GM19467 (cell line): Measurements from ENCODE around the gene SAMM50.

ENCODE experiments used
- ATAC-seq: cut with Tn5 transposase; IDR thresholded peaks from one replicate; pipeline ENCODE4 v1.9.1; 2021; ENCODE audit warnings: mild to moderate bottlenecking, moderate library complexity; ENCODE audit not compliant: unreplicated experiment

Gene SAMM50

DNA sequence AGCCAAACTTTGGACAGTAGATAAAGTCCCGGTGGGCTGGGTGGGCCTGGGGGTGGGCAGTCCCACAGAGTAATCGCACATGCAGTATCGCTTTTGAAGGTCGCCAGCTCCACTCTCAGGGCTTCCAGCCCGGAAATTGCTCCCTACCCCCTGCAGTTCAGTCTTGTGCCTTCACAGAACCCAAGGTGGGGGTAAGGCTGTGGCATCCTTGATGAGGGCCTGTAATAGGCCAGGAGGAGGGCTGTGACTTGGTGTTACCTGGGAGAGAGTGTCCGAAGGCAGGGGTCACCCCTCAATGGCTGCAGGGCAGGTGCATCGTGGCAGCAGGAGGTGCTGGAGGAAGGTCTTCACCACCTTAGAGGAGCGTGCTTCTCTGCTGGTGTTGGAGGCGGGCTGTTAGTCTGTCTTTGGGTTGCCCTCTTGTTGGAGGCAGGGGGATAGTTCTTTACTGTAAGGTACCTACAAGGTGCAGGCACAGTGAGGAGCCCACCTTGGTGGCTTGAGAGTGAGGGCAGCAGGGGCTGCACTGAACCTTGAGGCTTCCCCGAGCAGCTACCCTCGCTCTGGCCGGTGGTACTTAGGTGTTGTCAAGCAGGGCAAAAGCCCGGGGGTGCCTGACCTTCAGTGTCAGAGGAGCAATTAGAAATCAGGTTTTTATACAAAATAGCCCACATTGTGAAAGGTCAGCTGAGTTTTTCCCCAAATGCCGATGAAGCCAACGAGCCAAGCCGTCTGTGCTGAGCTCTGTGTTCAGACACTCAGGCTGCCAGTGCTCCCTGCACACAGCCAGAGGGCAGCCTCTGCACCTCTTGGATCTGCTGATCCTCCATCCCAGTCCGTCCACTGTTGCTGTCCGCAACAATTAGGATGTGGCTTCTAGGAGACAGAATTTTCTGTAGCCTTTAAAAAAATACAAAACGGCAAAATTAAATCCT lies 21.9 kb downstream of the SAMM50 start:
- ATAC-seq, result no peak

DNA sequence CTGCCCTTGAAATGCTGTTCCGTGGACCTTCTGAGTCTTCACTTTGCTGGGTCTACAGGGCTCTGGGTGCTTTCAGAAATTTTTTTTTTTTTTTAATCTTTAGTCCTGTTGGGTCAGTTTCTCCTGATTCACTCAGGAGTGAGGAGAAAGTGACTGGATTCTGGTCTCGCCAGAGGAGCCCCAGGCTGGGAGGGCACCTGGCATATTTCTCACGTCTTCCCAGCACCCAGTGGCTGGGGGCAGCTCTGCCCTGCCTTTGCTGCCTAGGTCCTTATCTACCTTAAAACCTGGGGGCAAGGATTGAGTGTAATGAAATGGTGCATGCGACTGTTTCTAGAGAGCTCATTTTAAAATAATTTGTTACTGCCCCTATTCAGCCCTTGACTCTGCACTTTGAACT lies 23.3 kb downstream of the SAMM50 start:
- no peak for ATAC-seq

DNA sequence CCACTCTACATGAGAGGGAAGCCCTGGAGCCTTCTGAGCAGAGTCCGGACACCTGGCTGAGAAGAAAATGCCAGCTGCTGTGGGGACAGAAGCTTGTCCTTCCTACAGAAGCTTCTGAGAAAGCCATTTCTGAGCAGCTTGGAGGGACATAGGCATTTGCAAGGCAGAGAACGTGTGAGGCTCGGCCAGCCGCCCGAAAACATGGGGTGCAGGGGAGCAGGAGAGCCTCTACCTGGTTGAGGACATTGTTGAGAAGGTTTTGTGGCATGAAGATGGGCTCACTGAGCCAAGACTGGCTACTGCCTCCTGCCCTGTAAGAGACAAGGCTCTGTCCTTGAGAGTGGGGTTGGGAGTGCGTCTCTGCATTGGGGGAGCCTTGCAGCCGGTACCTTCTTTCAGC lies 25.3 kb downstream of the SAMM50 start:
- no peak for ATAC-seq

DNA sequence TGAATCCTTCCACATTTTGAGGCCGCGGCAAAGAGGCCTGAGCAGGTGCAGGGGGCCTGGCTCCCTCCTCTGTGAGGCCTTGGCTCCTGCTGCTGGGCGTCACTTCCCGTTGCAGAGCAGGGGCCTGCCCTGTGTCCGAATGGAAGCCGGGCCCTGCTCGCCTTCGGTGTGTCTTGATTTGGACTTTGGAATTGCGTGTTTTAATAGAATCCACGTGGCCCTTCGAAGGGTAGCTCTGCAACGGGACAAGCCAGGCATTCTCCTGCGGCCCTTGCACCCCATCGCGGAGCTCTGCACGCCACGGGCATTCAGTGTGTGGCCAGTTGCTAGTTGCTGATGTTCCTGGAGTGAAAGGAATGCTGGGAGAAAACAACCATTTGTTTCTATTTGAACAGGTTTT lies 25.8 kb downstream of the SAMM50 start:
- no peak for ATAC-seq

DNA sequence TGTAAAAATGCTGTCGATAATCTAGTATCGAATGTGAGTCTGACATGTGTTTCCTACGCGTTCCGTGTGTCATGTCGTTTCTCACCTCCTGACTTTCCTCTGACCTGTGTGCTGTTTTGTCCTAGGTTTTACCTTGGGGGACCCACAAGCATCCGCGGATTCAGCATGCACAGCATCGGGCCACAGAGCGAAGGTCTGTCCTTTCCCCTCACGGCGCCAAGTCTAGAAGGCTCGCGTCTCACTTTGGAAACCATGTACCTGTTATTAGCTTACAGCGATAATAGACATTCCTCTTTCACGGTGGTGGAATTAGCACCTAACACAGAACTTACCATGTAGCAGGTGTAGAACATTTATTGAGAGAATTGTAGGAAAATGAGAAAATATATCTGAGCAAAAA lies 28.6 kb downstream of the SAMM50 start:
- no peak for ATAC-seq

DNA sequence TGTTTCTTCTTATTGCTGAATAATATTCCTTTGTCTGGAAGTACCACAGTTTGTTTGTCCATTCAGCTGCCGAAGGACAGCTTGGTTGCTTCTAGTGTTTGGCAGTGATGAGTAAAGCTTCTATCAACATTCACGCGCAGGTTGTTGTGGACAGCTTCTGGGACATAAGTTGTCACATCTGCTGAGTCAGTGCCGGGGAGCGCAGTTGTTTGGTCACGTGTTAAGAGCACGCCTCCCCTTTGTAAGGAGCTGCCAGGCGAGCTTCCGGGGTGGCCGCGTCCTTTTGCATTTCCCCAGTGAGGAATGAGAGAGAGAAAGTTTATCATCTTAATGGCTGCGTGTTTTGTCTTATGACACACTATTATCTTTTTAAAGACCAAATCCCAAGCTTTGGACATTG lies 30.3 kb downstream of the SAMM50 start:
- no peak for ATAC-seq

DNA sequence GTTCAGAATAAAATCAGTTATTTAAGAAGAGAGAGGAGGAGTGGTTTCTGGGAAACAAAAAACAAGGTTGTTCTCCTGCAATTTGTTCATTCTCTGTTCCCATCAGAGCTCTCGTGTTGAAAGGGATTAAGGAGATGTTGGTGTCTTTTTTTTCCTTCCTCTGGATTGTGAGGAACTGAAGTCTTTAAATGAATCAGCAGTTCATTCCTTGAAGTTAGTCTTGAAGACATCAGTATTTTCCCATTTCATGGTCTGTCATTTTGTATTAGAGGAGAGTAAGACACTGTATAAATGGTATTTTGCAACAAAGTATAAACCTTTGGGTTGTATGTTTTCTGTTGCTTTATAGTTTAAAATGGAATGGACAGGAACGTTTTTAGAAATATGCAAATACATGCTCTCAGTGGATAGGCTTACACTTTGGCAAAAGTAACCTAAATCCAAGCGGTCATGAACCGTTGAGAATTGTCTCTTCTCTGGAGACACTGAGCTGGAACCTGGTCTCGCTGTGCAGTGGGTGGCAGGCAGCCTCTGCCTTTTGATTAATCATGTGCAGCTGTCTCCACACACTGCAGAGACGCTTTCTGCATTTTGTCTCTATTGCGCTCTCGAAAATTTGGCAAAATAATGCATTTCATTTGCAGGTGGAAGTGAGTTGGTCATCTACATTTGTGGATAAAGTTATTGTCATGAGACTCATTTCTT lies 33.0 kb downstream of the SAMM50 start:
- no peak for ATAC-seq

DNA sequence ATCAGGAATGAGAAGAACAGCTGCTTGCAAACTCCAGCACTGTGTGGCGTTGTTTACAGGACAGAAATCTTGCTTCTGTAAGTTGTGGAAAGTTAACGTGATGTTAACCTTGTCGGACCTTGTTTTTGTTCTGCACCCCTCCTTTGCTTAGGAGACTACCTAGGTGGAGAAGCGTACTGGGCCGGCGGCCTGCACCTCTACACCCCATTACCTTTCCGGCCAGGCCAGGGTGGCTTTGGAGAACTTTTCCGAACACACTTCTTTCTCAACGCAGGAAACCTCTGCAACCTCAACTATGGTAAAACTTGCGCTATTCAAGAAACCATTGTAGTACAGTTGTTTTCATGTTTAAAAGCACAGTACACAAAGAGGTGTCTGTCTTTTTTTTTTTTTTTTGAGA lies 33.7 kb downstream of the SAMM50 start:
- ATAC-seq, result no peak

DNA sequence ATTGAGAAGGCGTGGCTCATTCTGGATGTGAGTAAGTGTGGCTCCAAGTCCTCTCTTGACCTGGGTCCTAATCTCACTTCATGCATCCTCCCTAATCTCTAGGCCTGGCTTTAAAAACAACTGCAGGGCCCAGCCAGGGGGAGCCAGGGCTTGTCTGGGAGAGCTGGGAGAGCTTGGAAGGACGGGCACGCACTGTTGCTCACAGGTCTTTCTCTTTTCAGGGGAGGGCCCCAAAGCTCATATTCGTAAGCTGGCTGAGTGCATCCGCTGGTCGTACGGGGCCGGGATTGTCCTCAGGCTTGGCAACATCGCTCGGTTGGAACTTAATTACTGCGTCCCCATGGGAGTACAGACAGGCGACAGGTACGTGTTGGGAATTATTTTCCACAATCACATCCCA lies 34.8 kb downstream of the SAMM50 start:
- ATAC-seq, result no peak

DNA sequence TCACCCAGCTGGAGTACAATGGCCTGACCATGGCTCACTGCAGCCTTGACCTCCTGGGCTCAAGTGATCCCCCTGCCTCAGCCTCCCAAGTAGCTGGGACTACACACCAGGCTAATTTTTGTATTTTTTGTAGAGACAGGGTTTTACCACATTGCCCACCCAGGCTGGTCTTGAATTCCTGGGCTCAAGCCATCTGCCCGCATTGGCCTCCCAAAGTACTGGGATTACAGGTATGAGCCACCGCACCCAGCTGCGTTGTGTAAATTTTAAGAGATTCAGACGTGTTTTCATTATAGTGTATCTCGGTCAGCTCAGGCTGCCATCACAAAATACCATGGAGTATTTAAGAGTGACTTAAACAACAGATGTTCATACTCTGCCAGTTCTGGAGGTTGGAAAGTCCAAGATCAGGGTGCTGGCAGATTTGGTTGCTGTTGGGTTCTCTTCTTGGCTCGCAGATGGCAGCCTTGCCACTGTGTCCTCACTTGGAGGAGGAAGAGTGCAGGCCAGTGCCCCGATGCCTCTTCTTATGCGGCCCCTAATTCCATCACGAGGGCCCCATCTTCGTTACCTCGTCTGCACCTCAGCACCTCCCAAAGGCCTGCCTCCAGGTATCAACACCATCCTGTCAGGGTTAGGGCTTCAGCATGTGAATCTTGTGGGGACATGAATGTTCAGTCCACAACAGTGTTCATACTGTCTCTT lies 36.2 kb downstream of the SAMM50 start:
- ATAC-seq, result no peak

DNA sequence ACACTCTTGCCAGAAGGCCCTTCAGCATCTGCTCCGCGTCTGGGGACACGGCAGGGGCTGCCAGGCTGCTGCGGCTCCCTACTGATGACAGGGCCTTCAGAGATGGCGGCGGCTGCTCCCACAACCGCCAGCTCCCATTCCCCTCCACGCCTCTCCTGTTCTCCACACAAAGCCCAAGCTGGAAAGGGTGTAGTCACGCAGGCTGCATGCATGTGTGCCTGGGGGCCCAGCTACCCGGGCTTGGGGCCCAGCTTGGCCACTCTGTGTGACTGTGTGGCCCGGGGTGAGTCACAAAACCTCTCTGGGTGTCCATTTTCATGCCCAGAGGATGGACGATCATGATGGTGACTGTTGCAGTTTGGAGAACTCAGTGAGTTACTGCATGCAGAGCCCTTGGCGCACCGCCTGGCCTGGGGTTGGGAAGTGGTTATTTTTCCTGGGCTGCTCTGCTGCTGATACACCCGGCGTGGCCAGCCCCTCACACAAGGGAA lies 37.1 kb downstream of the SAMM50 start:
- ATAC-seq, result no peak

DNA sequence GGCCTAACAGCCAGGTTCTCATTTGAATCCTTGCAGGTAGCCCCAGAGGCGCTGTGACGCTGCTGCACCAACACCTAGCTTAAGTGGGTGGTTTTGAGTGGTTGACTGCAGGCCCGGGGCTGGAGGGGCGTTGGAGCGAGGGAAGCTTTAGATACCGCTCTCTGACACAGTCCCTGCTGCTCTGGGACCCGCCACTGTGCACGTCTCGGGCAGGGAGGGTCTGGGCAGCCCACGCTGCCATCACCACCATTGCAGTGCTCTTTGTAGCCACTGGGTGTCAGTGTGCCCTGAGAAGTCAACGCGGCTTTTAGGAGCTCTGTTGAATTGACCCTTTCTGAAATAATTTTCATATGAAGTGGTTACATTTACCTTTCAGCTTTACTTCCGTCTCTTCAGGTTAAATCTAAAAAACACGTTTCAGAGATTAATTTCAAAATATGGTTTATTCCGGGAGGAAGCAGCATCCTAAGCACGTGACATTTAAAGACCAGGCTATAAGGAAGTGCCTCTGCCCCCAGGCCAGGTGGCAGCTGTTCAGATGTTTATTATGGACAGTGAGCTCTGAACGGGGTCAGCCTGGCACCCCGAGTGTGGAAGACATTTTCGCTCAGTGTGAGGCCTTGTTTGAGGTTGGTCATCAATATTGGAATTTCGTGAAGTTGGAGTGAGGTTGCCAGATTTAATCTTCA lies 38.0 kb downstream of the SAMM50 start:
- no peak for ATAC-seq

DNA sequence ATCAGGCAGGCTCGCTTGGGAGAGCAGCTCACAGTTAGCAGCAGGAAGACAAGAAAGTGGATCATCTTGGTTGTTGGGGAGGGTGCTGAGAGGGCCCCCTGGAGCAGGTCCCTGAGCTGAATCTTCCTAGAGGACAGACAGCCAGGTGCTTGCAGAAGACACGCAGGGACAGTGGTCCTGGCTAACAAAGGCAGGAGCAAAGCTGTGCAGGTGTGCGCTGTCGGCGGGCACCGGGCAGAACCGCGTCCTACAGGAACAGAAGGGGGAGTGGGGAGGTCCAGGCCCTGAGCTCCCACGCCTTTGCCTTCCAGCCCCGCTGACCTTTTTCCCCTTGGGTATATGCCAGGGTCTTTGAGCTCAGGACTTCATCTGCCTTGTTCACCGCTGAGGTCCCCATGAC lies 38.8 kb downstream of the SAMM50 start:
- ATAC-seq, result no peak

DNA sequence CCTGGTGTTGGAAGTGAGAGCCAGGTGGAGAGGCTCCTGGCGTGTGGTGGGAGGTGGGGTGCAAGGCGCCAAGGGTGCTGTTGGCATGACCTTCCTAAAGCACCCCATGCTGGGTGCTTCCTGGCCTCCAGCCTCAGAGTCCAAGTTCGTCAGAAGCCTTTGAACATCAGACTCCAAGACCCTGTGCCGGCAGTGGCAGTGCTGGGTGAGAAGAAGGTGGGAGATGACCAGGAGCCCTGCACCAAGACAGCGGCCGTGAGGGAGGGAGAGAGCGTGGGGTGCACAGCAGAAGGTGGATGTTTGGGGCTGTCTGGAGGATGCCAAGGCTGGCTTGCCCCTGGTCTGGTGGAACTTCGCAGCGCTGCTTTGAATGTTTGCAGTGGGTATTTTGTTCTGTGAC lies 39.2 kb downstream of the SAMM50 start:
- no peak for ATAC-seq

DNA sequence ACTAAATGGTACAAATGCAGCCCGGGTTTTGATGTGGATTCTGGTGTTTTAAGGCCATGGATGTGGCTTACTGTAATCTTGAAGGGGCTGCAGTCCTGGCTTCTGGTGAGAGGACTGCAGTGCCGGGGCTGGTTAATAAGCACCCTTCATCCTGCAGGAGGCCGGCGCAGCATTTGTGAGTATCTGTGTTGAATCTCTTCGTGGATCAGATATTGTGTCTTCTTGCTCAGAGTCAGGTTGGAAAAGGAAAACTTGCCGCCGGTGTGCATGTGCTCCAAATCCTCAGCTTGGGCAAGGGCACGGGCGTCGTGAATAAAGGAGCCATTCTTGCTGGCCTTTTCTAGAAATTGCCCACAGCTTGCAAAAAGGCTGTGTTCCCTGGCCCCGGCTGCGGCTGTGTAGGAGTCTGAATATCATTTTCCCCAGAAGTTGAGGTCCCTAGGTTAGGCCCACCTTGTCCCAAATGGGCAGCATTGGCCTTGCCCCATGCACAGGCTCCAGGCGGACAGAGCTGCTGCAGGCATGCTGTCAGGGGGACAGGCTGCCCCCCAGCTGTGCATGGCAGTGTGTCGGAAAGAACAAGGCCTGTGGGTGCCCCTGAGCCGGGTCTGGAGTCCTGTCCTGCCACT lies 39.9 kb downstream of the SAMM50 start:
- no peak for ATAC-seq

DNA sequence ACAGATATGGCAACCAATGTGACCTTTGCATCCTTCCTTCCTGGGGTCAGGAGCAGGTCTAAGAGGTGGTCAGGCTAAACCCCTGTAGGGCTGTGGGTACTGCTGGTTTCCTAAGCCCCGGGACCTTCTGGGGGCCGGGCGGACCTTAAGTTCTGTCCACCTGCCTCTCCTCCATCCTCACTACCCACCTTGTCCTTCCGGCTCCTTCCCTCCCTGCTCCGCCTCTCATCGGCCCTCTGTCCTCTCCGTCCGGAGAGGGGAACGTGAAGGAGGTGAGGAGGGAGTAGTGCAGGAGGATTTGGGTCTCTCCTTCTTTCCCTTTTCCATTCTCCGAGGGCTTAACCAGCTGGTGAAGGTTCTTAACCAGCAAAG lies 40.5 kb downstream of the SAMM50 start:
- no peak for ATAC-seq

DNA sequence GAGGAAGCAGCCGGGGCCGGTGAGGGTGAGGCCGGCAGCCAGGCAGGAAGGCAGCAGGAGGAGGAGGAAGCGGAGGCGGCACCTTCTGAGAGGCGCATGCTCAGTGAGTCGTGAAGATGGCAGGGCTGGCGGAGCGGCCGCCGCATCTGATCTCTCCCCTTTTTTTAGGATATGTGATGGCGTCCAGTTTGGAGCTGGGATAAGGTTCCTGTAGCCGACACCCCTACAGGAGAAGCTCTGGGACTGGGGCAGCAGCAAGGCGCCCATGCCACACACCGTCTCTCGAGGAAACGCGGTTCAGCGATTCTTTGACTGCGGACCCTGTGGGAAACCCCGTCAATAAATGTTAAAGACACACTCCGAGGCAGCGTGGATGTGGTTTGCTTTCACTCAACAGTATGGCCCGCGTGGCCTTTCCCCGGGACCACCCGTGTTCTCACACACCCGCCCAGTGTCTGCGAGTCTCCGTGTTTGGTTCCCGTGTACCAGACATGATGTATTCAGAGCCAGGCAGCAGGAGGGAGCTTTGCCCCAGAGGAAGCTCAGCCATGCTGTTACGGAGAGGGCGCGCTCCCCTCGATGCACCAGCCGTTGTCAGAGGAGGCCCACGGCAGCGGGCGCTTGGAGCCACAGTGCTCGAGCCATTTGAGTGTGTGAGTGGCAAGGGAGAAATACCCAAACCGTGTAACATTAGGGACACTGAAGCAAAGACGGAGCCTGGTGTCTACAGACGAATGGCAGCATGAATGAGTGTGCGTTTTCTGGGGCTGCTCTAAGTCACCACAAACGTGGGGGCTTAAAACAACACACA lies 41.1 kb downstream of the SAMM50 start:
- no peak for ATAC-seq

DNA sequence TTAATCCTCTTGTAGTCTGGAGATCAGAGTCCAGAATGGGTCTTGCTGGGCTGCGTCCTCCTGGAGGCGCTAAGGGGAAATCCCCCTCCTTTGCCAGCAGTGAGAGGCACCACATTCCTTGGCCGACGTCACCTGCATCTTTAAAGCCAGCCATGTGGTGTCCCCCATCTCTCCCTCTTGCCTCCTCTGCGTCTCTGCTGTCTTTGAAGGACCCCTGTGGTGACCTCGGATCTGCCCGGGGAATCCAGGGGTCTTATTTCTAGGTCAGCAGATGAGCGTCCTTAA lies 41.7 kb downstream of the SAMM50 start:
- ATAC-seq, result no peak

DNA sequence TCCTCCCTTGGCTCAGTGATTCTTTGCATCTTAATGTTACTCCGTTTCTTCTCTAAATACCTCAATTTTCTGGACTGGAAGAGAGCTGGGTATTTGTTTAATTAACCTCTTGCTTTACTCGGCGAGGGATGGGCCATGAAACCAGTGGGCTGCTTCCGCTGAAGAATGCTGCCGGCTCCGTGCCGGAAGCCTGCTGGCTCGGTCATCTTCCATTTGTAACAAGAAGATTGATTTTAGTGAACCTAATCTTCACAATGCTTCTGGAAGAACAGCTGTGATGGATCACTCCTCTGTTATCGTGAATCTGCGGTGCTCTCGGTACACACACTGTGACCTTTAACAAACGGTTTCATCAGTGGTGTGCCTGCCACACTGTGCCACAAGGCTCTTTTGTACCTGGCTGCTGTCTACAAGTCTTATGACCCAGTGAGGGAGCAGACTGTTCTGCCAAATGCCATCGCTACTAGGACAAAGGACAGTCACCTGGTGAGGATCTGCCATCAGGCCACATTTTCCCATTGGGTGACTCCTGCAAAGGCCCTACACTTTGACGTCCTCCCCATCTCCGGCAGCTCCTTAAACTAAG lies 43.5 kb downstream of the SAMM50 start:
- ATAC-seq, result no peak

DNA sequence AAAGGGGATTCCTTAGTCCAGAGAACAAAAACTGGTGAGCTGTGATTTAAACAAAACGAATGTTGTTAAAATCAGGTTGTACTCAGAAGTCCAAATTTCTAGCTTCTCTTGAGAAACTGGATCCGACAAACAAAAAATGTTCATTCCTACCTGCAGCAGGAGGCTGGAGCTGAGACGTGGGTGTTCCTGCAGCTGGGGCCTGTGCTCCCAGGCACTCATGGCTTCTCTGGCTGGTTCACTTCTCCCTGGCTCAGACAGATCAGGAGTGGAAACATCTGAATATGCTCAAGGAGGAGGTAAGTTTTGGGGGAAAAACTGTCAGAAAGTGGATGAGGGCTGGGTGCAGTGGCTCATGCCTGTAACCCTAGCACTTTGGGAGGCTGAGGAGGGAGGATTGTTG lies 44.1 kb downstream of the SAMM50 start:
- no peak for ATAC-seq
